Measurements from ENCODE around the gene IFNLR1.

IFNLR1 gene

GRCh38 chr1:24186993-24187790 lies at the start of gene IFNLR1:
Gene IFNLR1, minus strand, starts transcription at chr1:24187289. Its CDS starts 41 bp downstream, at chr1:24187248.
- no peak for DNase-seq (ENCODE audit: low read depth in 2 of 2)

GRCh38 chr1:24235921-24236788 lies 49.1 kb upstream of the IFNLR1 start:
- H3K4me3 ChIP-seq (replicated peaks in 1 of 2; ENCODE audit: low read depth in 2 of 2, low read length in 2 of 2): no peak overlapping the region
- TF ChIP-seq, protein P1, sequence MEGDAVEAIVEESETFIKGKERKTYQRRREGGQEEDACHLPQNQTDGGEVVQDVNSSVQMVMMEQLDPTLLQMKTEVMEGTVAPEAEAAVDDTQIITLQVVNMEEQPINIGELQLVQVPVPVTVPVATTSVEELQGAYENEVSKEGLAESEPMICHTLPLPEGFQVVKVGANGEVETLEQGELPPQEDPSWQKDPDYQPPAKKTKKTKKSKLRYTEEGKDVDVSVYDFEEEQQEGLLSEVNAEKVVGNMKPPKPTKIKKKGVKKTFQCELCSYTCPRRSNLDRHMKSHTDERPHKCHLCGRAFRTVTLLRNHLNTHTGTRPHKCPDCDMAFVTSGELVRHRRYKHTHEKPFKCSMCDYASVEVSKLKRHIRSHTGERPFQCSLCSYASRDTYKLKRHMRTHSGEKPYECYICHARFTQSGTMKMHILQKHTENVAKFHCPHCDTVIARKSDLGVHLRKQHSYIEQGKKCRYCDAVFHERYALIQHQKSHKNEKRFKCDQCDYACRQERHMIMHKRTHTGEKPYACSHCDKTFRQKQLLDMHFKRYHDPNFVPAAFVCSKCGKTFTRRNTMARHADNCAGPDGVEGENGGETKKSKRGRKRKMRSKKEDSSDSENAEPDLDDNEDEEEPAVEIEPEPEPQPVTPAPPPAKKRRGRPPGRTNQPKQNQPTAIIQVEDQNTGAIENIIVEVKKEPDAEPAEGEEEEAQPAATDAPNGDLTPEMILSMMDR (IDR thresholded peaks at IDR 0.05; ENCODE audit: low read depth, low read length): no peak
- peak; percentile 9 to 10 for DNase-seq (ENCODE audit: low read depth in 2 of 2)

More at GRCh38 chr1:24186993-24187790, at the start of gene IFNLR1:
- peak within 1 kb of the TSS; percentile 40 to 51 for H3K4me3 ChIP-seq (replicated peaks in 1 of 2; ENCODE audit: low read depth in 2 of 2, low read length in 2 of 2)
- TF ChIP-seq, protein P1 (IDR thresholded peaks at IDR 0.05; ENCODE audit: low read depth, low read length): no peak

GRCh38 chr1:24233684-24234600 lies 46.9 kb upstream of the IFNLR1 start:
- DNase-seq (ENCODE audit: low read depth in 2 of 2): peak in 1 of 2 donors; percentile 16
- H3K4me3 ChIP-seq (replicated peaks in 1 of 2; ENCODE audit: low read depth in 2 of 2, low read length in 2 of 2): no peak overlapping the region
- TF ChIP-seq, protein P1 (IDR thresholded peaks at IDR 0.05; ENCODE audit: low read depth, low read length): no peak

DNA sequence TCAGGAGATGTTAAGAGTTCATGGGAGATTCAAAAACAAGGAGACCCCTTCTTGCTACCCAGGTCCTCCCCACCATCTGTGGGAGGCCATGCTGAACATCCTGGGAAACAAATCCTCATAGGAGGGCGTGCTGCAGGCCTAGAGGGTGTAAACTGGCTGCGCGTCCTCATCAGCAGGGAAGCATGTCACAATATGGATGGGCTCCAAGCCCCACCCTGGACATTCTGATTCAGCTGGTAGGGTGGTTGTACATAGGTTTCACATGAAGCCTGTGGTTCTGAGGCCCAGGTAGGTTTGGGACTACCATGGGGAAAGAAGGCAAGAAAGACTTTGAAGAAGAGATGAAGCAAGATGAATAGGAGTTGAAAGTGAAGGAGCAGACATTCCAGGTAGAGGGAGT lies 44.6 kb upstream of the IFNLR1 start:
- DNase-seq (ENCODE audit: low read depth in 2 of 2): no peak
- H3K4me3 ChIP-seq (replicated peaks in 1 of 2; ENCODE audit: low read depth in 2 of 2, low read length in 2 of 2): no peak overlapping the region
- TF ChIP-seq, protein P1 (IDR thresholded peaks at IDR 0.05; ENCODE audit: low read depth, low read length): no peak

DNA sequence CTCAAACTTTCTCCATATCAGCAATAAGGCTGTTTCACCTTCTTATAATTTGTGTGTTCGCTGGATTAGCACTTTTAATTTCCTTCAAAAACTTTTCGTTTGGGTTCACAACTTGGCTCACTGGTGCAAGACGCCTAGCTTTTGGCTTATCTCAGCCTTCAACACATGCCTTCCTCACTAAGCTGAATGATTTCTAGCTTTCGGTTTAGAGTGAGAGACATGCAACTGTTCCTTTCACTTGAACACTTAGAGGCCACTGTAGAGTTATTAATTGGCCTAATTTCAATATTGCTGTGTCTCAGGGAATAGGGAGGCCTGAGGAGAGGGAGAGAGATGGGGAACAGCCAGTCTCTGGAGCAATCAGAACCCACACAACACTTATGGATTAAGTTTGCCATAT lies 41.2 kb upstream of the IFNLR1 start:
- DNase-seq (ENCODE audit: low read depth in 2 of 2): no peak

More for the DNA sequence above, 41.2 kb upstream of the IFNLR1 start:
- no peak overlapping the region for H3K4me3 ChIP-seq (replicated peaks in 1 of 2; ENCODE audit: low read depth in 2 of 2, low read length in 2 of 2)
- TF ChIP-seq, protein P1 (IDR thresholded peaks at IDR 0.05; ENCODE audit: low read depth, low read length): no peak

Data from cardiac fibroblast (primary cell).